ENCODE data around the gene SH2D1B. TPM values are rescaled to one million over a fixed set of nuclear protein-coding genes. Genes with fewer than 3 reads are reported as not detected.
"Not testable (repeated sequence)": the region's sequence is repeated elsewhere in the genome, so short reads cannot be mapped to it uniquely, and the experiment has no call there.

Gene SH2D1B
- total RNA-seq, 1 experiment from 2014 or later = 0.11 TPM

DNA sequence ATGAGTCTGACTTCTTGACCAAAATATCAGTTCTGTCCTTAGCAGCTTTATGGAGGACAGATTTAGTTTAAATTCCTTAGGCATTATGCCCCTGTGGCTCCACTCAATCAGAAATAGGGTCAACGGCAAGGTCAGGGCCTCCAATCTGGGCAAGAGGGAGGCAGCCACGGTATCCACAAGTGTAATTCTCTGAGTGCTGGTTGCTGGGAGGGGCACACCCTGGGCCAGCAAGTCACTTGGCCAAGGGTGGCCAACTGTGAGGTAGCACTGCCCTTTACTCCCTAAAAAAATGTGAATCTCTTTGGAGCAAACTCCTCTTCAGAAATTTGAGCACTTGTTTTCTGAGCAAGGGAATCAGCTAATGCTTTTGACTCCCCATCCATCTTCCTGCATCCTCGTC lies 48.1 kb downstream of the SH2D1B start:
- DNase-seq (ENCODE audit: low read depth) = no peak

DNA sequence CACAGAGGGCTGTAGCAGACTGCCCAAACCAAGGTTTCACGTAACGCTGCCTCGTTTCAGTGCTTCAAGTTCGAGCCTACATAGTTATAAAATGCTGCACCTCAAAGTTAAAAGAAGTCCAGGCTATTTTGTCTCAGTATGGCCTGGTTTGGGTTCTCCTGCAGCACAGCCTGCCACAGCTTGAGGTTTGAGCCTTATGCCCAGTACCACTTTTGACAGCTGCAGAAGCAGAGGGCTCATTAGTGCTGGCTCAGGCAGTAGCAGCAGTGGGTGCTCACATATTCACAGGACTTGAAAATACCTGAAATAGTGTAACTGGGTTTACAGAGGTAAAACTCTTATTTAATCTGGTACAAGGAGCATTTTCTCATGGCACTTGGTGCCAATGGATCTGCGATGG lies 50.6 kb downstream of the SH2D1B start:
- peak; percentile 33 for DNase-seq (ENCODE audit: low read depth)

DNA sequence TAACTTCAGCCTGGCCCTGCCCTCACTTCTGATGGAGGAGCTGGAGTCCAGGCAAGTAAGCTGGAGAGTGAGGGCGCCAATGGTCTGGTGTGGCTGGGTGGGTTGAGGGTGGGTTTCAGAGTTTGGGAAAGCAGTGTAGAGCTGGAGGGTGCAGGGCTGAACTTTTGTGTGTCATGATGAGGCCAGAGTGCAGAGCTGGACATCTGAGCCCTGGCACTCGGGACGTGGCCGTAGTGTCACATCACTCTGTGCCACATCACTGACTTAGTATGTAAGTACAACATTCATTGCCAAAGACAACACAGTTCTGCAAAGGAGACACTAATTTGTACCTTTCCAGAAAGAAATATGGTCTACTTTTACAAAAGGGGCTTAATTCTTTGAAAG lies 51.1 kb downstream of the SH2D1B start:
- no peak for DNase-seq (ENCODE audit: low read depth)

DNA sequence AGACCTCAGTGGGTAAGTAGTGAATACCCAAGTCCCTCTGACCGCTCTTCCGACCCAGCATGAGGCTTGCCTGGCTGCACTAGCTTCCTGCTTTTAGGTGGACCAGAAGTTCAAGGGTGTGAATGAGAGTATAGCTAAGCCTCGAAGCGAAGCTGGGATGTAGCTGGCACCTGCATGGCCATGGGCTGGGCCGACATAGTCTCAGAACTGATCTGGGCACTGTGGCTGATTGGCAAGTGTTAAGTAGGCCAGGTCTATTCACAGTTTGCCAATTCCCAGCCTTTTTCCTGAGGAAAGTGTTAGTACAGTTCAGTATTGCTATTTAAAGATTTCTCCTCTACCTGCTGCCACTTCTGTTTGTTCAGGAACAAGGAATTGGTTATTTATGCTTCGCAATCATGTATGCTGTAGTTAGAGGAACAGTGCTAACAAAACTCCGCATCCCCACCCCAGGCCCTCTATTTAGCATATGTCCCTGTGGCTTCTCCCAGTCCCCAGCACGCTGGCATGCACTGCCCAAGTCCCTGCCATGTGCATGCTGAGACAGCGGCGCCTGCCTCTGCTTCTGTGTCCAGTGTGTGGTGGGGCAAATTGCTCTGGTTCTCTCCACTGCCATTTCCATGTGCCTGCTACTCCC lies 51.6 kb downstream of the SH2D1B start:
- no peak for DNase-seq (ENCODE audit: low read depth)

DNA sequence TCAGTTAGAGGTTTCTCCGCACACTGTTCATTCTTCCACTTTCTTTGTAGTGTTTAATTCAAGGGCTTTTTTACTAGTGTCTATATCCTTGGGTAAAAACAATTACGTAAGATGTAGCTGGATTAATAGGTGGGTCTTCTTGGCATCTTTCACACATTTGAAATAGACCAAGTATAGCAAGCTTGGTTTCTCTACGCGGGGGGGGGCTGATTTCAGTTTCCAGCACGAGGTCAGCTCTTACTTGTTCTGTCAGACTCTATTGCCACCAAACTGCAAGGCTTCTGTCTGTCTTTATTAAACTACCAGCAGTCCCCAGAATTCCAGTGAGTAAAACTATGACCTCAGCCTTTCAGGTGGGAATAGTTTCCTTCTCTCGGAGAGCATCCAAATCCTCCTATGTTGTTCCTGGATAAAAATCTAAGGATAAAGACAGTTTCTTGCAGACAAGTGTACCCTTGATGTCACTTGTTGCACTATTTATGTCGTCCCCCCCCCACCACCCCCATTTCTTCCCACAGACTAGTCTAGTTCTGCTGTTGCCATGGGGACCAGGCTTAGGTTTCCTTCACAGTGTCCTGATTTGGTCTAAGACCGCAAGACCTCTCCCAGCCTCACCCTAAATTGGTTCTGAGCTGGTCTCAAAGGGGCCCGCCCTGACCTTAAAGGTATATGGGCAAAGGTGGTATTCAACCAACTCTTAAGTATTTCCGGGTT lies 52.3 kb downstream of the SH2D1B start:
- no peak for DNase-seq (ENCODE audit: low read depth)

DNA sequence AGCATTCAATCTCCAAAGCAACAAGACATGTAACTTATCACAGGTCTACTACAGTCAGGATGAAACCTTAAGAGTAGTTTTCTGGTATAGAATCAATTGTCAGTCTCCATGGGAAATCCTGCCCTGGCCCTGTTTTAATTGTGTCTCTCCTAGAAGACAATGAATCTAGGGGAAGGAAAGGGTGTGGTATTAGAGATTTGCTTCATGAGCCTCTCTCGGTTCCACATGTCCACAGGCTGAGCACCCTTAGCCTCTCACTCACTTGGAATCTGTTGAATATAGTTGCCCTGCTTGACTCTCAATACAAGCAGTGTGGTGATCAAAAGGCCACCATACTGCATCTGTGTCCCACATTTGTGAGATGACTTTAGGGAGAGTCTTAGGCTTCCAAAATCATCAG lies 53.0 kb downstream of the SH2D1B start:
- DNase-seq (ENCODE audit: low read depth) = no peak

DNA sequence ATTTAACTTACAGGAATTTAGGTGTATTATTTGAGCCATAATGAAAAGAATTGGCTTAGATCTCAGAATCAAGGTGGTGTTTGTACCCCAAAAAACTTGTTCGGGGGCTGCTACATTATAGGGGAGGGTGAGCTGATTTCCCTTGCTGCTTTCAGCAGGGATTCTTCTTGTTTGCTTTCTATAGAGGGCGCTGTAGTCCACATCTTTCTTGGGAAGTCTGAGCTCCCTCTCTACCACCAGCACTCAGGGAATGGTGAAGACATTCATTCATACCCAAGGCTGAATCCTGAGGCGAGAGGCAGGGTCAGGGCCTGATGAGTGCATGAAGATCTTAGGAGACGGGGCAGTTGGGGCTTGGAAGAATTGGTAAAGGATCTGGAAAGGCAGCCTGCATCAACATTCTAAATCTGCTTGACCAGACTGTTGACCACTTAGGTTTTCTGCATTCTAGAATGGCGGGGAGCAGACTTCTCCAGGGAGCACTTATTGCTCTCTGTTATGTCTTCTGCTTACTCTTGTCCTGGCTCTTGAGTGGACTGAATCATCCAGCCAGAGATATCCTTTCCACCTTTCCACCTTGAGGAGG lies 54.2 kb downstream of the SH2D1B start:
- DNase-seq (ENCODE audit: low read depth) = peak; percentile 70

DNA sequence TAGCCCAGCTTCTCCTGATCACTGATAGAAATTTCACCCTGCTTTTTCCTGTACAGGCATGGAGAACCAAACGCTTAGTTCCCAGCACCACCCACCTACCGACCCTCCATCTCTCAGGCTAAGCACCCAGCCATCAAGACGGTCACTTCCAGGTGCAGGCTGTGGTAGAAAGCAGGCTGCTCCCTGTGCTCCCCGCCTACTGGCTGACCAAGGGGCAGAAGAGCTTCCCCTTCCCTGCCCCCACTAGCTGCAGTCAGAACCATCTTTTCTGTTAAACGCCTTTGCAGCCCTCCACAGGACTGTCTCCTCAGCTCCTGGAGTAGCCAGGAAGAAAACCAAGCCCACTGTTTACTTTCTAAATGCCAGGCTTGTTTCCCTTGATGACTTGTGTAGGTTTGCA lies 58.2 kb downstream of the SH2D1B start:
- no peak for DNase-seq (ENCODE audit: low read depth)

DNA sequence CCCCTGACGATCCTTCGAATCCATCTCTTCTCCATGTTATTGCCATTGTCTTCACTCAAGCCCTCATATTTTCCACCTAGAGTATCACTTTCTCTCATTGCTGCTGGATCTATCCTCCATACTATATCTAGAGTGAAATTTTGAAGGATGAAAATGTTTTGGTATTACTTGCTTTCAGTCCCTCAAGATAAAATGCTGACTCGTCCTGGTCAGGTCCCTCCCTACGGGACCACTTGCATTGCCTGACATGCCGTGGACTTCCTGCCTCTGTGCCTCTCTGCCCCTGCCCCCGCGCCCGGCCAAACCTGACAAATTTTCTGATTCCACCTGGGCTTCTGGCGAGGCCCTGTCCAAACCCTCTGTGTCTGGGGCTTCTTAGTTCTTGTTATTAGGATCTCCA lies 58.9 kb downstream of the SH2D1B start:
- no peak for DNase-seq (ENCODE audit: low read depth)

DNA sequence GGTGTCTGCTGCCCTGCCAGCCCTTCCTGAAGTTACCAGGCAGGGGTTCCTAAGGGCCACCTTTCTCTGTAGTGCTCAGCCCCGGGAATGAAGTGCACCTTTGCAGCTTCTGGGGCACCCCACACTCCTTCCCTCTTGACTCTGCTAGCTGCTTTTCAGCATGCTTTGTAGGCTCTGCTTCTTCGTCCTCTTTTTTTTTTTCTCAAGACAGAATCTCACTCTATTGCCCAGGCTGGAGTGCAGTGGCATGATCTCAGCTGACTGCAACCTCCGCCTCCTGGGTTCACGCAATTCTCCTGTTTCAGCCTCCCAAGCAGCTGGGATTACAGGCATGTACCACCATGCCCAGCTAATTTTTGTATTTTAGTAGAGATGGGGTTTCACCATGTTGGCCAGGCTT lies 60.1 kb downstream of the SH2D1B start:
- not testable (repeated sequence) for DNase-seq (ENCODE audit: low read depth)

DNA sequence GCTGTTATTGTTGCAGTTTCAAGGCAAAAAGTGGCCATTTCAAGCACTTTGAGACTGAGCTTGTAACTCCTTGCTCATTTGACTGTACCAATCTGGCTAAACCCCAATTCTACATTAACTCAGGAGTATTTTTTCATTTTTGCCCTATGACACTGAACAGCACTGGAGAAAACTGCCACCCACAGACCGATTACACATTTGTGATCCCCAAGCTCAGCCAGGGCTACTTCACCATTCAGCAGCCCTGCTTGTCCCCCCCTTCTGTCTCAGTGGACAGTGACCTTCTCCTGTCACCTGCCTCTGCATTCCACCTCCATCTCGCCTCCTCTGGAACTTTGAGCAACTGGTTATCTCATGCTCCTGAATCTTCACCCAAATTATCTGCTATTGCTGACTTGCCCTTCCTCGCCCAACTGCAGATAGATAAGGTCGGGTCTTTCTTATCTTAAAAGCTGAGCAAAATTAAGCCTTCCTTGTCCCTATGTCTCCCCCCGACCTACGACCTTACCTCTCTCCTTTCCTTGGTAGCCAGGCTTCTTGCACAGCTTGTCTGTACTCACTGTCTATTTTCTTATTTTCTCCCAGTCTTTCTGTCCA lies 60.6 kb downstream of the SH2D1B start:
- DNase-seq (ENCODE audit: low read depth) = no peak

DNA sequence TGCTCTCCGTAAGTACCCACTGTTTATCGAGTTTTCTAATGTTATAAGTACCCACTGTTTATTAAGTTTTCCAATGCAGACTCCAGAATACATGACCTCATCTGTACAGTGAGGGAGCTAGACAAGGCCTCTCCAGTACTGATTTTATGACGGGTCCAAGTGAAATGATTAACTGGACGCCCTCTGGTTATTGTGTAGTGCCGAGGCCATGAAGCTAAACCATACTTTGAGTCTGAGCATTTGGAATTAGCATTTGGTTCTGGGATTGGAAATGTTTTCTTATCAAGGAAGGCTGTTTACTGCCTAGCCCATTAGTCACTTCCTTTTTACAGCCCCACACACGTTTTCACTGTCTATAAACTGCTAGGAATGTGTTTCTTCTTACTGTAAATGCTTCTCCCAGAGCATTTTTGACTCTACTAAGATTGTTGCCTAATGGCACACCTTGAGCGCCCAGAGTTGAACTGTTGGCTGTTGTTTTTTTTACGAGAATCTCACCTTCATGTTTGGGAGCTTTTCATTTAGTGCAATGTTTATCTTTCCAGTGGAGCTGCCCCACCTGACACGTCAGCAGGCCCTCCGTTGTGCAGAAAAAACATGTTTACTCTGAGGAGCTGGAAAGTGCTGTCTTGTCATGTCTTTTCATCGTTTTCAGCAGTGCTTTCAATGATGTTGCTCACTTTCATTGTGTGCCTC lies 62.2 kb downstream of the SH2D1B start:
- DNase-seq (ENCODE audit: low read depth) = peak; percentile 57

DNA sequence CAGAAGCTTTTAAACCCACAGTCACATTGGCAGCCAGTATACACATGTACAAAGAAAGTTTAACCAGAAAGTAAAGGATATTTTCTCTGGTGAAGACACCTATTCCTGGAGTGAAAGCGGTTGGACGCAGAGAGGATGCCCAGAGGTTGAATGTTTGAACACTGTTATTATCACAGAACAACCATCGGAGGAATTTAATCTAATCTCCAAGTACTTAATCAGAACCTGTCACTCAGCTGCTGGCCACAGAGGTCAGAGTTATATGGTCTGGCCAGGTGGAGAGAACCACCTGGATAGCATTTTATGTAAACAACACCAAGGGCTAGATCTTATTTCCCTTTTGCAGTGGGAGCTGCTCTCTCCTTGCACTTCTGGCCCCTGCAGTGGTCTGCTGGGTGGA lies 64.7 kb downstream of the SH2D1B start:
- DNase-seq (ENCODE audit: low read depth) = no peak

Other genes starting within 250 kb of the SH2D1B start
- gene SPATA46, start 35.3 kb downstream of the SH2D1B start, total RNA-seq (2014; rRNA removed) = not detected in 2 replicates
- gene C1orf226, start 30.4 kb downstream of the SH2D1B start, total RNA-seq (2014; rRNA removed) = 0.32 and 0.63 TPM in 2 replicates
- 141 and 143 TPM in 2 replicates for gene UHMK1, start 85.7 kb upstream of the SH2D1B start, total RNA-seq (2014; rRNA removed)
- 122 and 153 TPM in 2 replicates for gene UAP1, start 149.6 kb upstream of the SH2D1B start, total RNA-seq (2014; rRNA removed)
- 55.3 and 73.1 TPM in 2 replicates for gene DDR2, start 220.3 kb upstream of the SH2D1B start, total RNA-seq (2014; rRNA removed)